Common myeloid progenitor, CD34-positive (primary cell): ENCODE data around the gene SNRPB2.

Source experiments
- CTCF ChIA-PET: fragments of 350-600 bp; sonication (Branson Sonifier 250); formaldehyde crosslinking; loops from one replicate; lab custom pipeline; 2021; ENCODE audit warnings: antibody characterized with exemption; lab: Charles Lee
- POLR2A ChIA-PET: fragments of 350-600 bp; sonication (Branson Sonifier 250); formaldehyde crosslinking; loops from one replicate; lab custom pipeline; 2021; ENCODE audit warnings: antibody characterized with exemption; lab: Charles Lee
- DNase-seq, 3 donors: peaks; one replicate each; pipeline versions ENCODE4 v3.0.0 to v3.0.0-alpha.2; 2013
- H3K27ac ChIP-seq, 2 experiments: 1 replicate in 1 of 2; 2 replicates in 1 of 2; pipeline ENCODE4 v1.7.0; 2013; ENCODE audit warnings: inconsistent platforms in 2 of 2, low read length in 2 of 2, mild to moderate bottlenecking in 2 of 2, low read depth in 1 of 2, moderate library complexity in 1 of 2; ENCODE audit not compliant: severe bottlenecking in 2 of 2, insufficient read depth in 1 of 2, poor library complexity in 1 of 2
- H3K27me3 ChIP-seq, 5 experiments: replicated peaks in 2 of 5; 1 replicate in 3 of 5; 2 replicates in 2 of 5; pipeline versions ENCODE4 v1.6.1 to v1.7.0; 2013; ENCODE audit warnings: low read length in 4 of 5, mild to moderate bottlenecking in 2 of 5, moderate library complexity in 2 of 5, inconsistent platforms in 1 of 5; ENCODE audit not compliant: insufficient read depth in 5 of 5, control insufficient read depth in 4 of 5
- H3K36me3 ChIP-seq, 4 experiments: 1 replicate in 2 of 4; 2 replicates in 2 of 4; pipeline versions ENCODE4 v1.6.1 to v1.7.0; 2013; ENCODE audit warnings: low read length in 3 of 4, control low read depth in 1 of 4, mild to moderate bottlenecking in 1 of 4; ENCODE audit not compliant: control insufficient read depth in 4 of 4, insufficient read depth in 4 of 4
- H3K4me1 ChIP-seq, 4 experiments: 1 replicate in 3 of 4; 2 replicates in 1 of 4; pipeline versions ENCODE4 v1.6.1 to v1.7.1; 2013; ENCODE audit warnings: low read length in 3 of 4, mild to moderate bottlenecking in 3 of 4, control low read depth in 1 of 4, inconsistent platforms in 1 of 4, moderate library complexity in 1 of 4; ENCODE audit not compliant: control insufficient read depth in 4 of 4, insufficient read depth in 4 of 4; ENCODE audit errors: control extremely low read depth in 1 of 4
- H3K4me3 ChIP-seq, 7 experiments: 1 replicate in 4 of 7; 2 replicates in 3 of 7; pipeline versions ENCODE4 v1.5.1 to v1.7.0; 2013; ENCODE audit warnings: mild to moderate bottlenecking in 7 of 7, low read length in 6 of 7, moderate library complexity in 6 of 7, inconsistent platforms in 2 of 7, low read depth in 2 of 7, control low read depth in 1 of 7; ENCODE audit not compliant: insufficient read depth in 4 of 7, control insufficient read depth in 1 of 7; ENCODE audit errors: extremely low read depth in 1 of 7
- H3K9me3 ChIP-seq, 5 experiments: 1 replicate in 4 of 5; 2 replicates in 1 of 5; pipeline versions ENCODE4 v1.6.1 to v1.7.1; 2013; ENCODE audit warnings: low read length in 4 of 5, mild to moderate bottlenecking in 2 of 5, inconsistent platforms in 1 of 5, low read depth in 1 of 5, moderate library complexity in 1 of 5; ENCODE audit not compliant: control insufficient read depth in 4 of 5, insufficient read depth in 2 of 5; ENCODE audit errors: control extremely low read depth in 1 of 5
- WGBS: methylation state at CpG from one replicate; pipeline ENCODE4 v1.1.5; 2013; ENCODE audit not compliant: insufficient coverage; 5-methylcytosine and 5-hydroxymethylcytosine counted together

Gene SNRPB2

DNA sequence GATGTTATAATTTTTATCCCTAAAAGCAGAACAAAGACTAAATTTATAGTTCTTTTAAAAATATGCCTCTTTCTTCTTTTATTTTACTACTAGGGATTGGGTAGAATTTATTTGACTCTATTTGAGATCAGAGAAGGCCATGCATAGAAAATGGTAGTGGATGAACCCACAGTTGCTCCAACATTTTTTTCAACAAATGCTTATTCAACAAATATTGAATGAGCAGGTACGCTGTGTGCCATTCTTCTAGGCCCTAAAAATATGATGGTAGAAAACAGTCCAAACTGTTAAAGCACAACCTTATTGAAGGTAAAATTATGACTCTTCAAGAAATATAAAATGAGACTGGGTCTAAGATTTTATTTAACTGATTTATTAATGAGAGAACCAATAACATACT lies 48.3 kb downstream of the SNRPB2 start:
- POLR2A ChIA-PET: no interaction called here
- H3K27me3 ChIP-seq: no peaks in the 10 kb centered on the region
- CTCF ChIA-PET: interaction anchor here (1.2 kb wide), 1 partner anchor 10 kb away, joined by 3 read pairs; no protein-coding TSS in a partner anchor
- no peak overlapping the region for H3K27ac ChIP-seq
- no peaks in the 10 kb centered on the region for H3K4me1 ChIP-seq
- H3K36me3 ChIP-seq: no peaks in the 10 kb centered on the region
- no CpG with 5 or more reads among the region's 1 CpG for WGBS
- H3K9me3 ChIP-seq: peaks cover 0 to 2% (median 0%) of the 10 kb centered on the region in 5 experiments
- no peak for DNase-seq
- no peak overlapping the region for H3K4me3 ChIP-seq

DNA sequence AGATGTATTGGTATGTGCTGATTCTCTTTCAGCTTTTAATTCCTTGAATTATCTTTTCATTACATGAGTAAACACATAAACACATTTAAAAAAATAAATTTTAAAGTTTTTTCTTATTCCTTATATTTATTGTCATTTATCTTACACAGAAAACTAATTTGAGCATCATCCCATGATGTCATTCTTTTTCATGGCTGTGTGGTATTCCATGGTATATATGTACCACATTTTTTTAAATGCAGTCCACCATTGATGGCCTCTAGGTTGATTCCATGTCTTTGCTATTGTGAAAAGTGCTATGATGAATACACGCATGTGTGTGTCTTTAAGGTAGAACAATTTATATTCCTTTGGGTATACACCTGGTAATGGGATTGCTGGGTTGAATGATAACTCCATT lies 51.7 kb downstream of the SNRPB2 start:
- Histone ChIP-seq H3K4me3 (no peak overlapping the region), H3K4me1 (no peaks in the 10 kb centered on the region), H3K27me3 (peaks cover 0 to 3% (median 0%) of the 10 kb centered on the region in 5 experiments), H3K9me3 (peaks cover 0 to 2% (median 0%) of the 10 kb centered on the region in 5 experiments), H3K36me3 (no peaks in the 10 kb centered on the region), H3K27ac (no peak overlapping the region)
- no peak for DNase-seq
- CTCF ChIA-PET: no interaction called here
- WGBS: no CpG with 5 or more reads among the region's 1 CpG
- POLR2A ChIA-PET: no interaction called here

DNA sequence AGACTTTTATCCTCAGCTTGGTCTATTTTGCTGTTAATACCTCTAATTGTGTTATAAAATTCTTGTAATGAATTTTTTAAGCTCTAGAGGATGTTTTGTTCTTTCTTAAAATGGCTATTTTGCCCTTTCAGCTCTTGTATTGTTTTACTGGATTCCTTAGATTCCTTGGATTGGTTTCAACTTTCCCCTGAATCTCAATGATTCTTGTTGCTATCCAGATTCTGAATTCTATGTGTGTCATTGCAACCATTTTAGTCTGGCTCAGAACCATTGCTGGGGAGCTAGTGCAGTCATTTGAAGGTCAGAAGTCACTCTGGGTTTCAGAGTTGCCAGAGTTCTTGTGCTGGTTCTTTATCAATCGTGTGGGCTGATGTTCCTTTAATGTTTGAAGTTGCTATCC lies 55.4 kb downstream of the SNRPB2 start:
- no peak for DNase-seq
- H3K27ac ChIP-seq: no peak overlapping the region
- H3K9me3 ChIP-seq: peaks cover 0 to 3% (median 0%) of the 10 kb centered on the region in 5 experiments
- no peaks in the 10 kb centered on the region for H3K4me1 ChIP-seq
- no CpG with 5 or more reads among the region's 1 CpG for WGBS
- ChIA-PET CTCF (interaction anchor here (0.6 kb wide), 1 partner anchor 961 kb away, joined by 3 read pairs; no protein-coding TSS in a partner anchor), POLR2A (interaction anchor here (0.6 kb wide), 2 partner anchors 1379 to 1763 kb away, joined by 3 to 4 read pairs; no protein-coding TSS in a partner anchor)
- no peak overlapping the region for H3K4me3 ChIP-seq
- peaks cover 0 to 3% (median 0%) of the 10 kb centered on the region in 5 experiments for H3K27me3 ChIP-seq
- no peaks in the 10 kb centered on the region for H3K36me3 ChIP-seq
